ENCODE results near the gene AP2A1.

DNA sequence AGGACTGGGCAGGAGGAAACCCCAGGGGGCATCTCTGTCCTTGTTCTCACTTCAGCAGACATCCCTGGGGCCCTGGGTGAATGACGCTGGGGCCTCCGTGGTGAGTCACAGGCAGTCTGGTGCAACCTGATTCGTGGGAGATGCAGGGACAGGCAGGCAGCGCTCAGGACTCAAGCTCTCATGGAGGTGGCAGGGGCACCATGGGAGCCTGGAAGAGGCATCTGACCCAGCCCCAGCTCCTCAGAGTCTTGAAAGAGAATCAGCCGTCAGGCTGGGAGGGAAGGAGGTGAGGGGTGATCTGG lies 70.2 kb downstream of the AP2A1 start:
- TF ChIP-seq, protein P1, sequence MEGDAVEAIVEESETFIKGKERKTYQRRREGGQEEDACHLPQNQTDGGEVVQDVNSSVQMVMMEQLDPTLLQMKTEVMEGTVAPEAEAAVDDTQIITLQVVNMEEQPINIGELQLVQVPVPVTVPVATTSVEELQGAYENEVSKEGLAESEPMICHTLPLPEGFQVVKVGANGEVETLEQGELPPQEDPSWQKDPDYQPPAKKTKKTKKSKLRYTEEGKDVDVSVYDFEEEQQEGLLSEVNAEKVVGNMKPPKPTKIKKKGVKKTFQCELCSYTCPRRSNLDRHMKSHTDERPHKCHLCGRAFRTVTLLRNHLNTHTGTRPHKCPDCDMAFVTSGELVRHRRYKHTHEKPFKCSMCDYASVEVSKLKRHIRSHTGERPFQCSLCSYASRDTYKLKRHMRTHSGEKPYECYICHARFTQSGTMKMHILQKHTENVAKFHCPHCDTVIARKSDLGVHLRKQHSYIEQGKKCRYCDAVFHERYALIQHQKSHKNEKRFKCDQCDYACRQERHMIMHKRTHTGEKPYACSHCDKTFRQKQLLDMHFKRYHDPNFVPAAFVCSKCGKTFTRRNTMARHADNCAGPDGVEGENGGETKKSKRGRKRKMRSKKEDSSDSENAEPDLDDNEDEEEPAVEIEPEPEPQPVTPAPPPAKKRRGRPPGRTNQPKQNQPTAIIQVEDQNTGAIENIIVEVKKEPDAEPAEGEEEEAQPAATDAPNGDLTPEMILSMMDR (IDR thresholded peaks at IDR 0.05) = no peak
- TF ChIP-seq POLR2A (IDR thresholded peaks at IDR 0.05) = no peak

All from thyroid gland (tissue), 4 donors.